ENCODE results near the gene CDC37.

Gene CDC37

GRCh38 chr19:10403137-10404021, at the start of gene CDC37:
Gene CDC37, minus strand, starts transcription at chr19:10403542. Its CDS starts 63 bp downstream, at chr19:10403479.
- peak; percentile 99 for DNase-seq (ENCODE audit: low spot score)

- DNase-seq (ENCODE audit: low spot score) = peak; percentile 18
Observed at GRCh38 chr19:10450853-10451609, 47.7 kb upstream of the CDC37 start.

GRCh38 chr19:10450191-10450852, 47.0 kb upstream of the CDC37 start:
- DNase-seq (ENCODE audit: low spot score) = no peak

- no peak for DNase-seq (ENCODE audit: low spot score)
Observed at GRCh38 chr19:10449037-10449436, 45.7 kb upstream of the CDC37 start.

GRCh38 chr19:10442698-10443097, 39.4 kb upstream of the CDC37 start:
- no peak for DNase-seq (ENCODE audit: low spot score)

- DNase-seq (ENCODE audit: low spot score) = no peak
Observed at GRCh38 chr19:10439588-10439987, 36.2 kb upstream of the CDC37 start.

- DNase-seq (ENCODE audit: low spot score) = no peak
Observed at GRCh38 chr19:10433131-10433536, 29.8 kb upstream of the CDC37 start.

- DNase-seq (ENCODE audit: low spot score) = peak; percentile 6
Observed at GRCh38 chr19:10432736-10433130, 29.4 kb upstream of the CDC37 start.

GRCh38 chr19:10431943-10432735, 28.8 kb upstream of the CDC37 start:
- DNase-seq (ENCODE audit: low spot score) = peak; percentile 89

- peak; percentile 41 for DNase-seq (ENCODE audit: low spot score)
Observed at GRCh38 chr19:10431254-10431942, 28.1 kb upstream of the CDC37 start.

- peak; percentile 96 for DNase-seq (ENCODE audit: low spot score)
Observed at GRCh38 chr19:10430505-10431253, 27.3 kb upstream of the CDC37 start.

GRCh38 chr19:10428996-10429381, 25.6 kb upstream of the CDC37 start:
- no peak for DNase-seq (ENCODE audit: low spot score)

GRCh38 chr19:10427169-10427568, 23.8 kb upstream of the CDC37 start:
- DNase-seq (ENCODE audit: low spot score) = no peak

GRCh38 chr19:10424011-10424637, 20.8 kb upstream of the CDC37 start:
- DNase-seq (ENCODE audit: low spot score) = peak; percentile 92

GRCh38 chr19:10422846-10423245, 19.5 kb upstream of the CDC37 start:
- DNase-seq (ENCODE audit: low spot score) = no peak

- peak; percentile 4 for DNase-seq (ENCODE audit: low spot score)
Observed at GRCh38 chr19:10422046-10422461, 18.7 kb upstream of the CDC37 start.

- no peak for DNase-seq (ENCODE audit: low spot score)
Observed at GRCh38 chr19:10421240-10422045, 18.1 kb upstream of the CDC37 start.

GRCh38 chr19:10420444-10421239, 17.3 kb upstream of the CDC37 start, which contains the start of gene PDE4A:
Gene PDE4A, plus strand, starts transcription at chr19:10420538. Its CDS starts 227 bp downstream, at chr19:10420765.
- DNase-seq (ENCODE audit: low spot score) = peak; percentile 49
